ENCODE data around the gene SPTBN1.

GRCh38 chr2:54629390-54629789, 173.3 kb downstream of the SPTBN1 start:
- TF ChIP-seq CTCF (conservative IDR thresholded peaks at IDR 0.05) (no peak), ZFX (IDR thresholded peaks at IDR 0.05) (no peak)

All from C4-2B (cell line).